HG02884 (cell line): ENCODE data around the gene PHLDA1.

Experiments
- ATAC-seq: cut with Tn5 transposase; IDR thresholded peaks from one replicate; pipeline ENCODE4 v1.9.1; 2021; ENCODE audit warnings: mild to moderate bottlenecking, moderate library complexity; ENCODE audit not compliant: unreplicated experiment

PHLDA1 gene

GRCh38 chr12:76031414-76032042 lies at the start of gene PHLDA1:
Gene PHLDA1 (minus strand): TSS chr12:76031776.
- ATAC-seq: peak; percentile 75

GRCh38 chr12:76080729-76081415 lies 49.3 kb upstream of the PHLDA1 start:
- ATAC-seq: no peak

- ATAC-seq: no peak
These were observed 48.6 kb upstream of the PHLDA1 start for GRCh38 chr12:76080017-76080728.

GRCh38 chr12:76078748-76079147 lies 47.2 kb upstream of the PHLDA1 start:
- no peak for ATAC-seq

GRCh38 chr12:76075448-76075847 lies 43.9 kb upstream of the PHLDA1 start:
- ATAC-seq: no peak

- ATAC-seq: no peak
These were observed 43.2 kb upstream of the PHLDA1 start for GRCh38 chr12:76074701-76075336.

- ATAC-seq: no peak
These were observed 42.0 kb upstream of the PHLDA1 start for GRCh38 chr12:76073561-76073960.

- no peak for ATAC-seq
These were observed 41.0 kb upstream of the PHLDA1 start for GRCh38 chr12:76072568-76072967.

GRCh38 chr12:76069339-76069738 lies 37.8 kb upstream of the PHLDA1 start:
- ATAC-seq: no peak

- ATAC-seq: no peak
These were observed 34.3 kb upstream of the PHLDA1 start for GRCh38 chr12:76065917-76066316.

GRCh38 chr12:76064904-76065303 lies 33.3 kb upstream of the PHLDA1 start:
- ATAC-seq: no peak

GRCh38 chr12:76060111-76060510 lies 28.5 kb upstream of the PHLDA1 start:
- ATAC-seq: no peak

- no peak for ATAC-seq
These were observed 25.8 kb upstream of the PHLDA1 start for GRCh38 chr12:76057326-76057725.

GRCh38 chr12:76055393-76055792 lies 23.8 kb upstream of the PHLDA1 start:
- ATAC-seq: no peak

GRCh38 chr12:76049575-76050251 lies 18.1 kb upstream of the PHLDA1 start:
- ATAC-seq: no peak

GRCh38 chr12:76047742-76048141 lies 16.2 kb upstream of the PHLDA1 start:
- ATAC-seq: no peak

GRCh38 chr12:76047060-76047459 lies 15.5 kb upstream of the PHLDA1 start:
- no peak for ATAC-seq

GRCh38 chr12:76043377-76043776 lies 11.8 kb upstream of the PHLDA1 start:
- no peak for ATAC-seq

GRCh38 chr12:76042147-76042546 lies 10.6 kb upstream of the PHLDA1 start:
- no peak for ATAC-seq

GRCh38 chr12:76041406-76041805 lies 9.8 kb upstream of the PHLDA1 start:
- ATAC-seq: no peak

GRCh38 chr12:76040461-76040860 lies 8.9 kb upstream of the PHLDA1 start:
- ATAC-seq: no peak
